Femur (tissue), 1 donor: ENCODE results near the gene ADAMTS15.

ENCODE experiments used
- DNase-seq: peaks from one replicate; pipeline ENCODE4 v3.0.0-alpha.2; 2017

The ADAMTS15 gene, protein sequence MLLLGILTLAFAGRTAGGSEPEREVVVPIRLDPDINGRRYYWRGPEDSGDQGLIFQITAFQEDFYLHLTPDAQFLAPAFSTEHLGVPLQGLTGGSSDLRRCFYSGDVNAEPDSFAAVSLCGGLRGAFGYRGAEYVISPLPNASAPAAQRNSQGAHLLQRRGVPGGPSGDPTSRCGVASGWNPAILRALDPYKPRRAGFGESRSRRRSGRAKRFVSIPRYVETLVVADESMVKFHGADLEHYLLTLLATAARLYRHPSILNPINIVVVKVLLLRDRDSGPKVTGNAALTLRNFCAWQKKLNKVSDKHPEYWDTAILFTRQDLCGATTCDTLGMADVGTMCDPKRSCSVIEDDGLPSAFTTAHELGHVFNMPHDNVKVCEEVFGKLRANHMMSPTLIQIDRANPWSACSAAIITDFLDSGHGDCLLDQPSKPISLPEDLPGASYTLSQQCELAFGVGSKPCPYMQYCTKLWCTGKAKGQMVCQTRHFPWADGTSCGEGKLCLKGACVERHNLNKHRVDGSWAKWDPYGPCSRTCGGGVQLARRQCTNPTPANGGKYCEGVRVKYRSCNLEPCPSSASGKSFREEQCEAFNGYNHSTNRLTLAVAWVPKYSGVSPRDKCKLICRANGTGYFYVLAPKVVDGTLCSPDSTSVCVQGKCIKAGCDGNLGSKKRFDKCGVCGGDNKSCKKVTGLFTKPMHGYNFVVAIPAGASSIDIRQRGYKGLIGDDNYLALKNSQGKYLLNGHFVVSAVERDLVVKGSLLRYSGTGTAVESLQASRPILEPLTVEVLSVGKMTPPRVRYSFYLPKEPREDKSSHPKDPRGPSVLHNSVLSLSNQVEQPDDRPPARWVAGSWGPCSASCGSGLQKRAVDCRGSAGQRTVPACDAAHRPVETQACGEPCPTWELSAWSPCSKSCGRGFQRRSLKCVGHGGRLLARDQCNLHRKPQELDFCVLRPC

DNA sequence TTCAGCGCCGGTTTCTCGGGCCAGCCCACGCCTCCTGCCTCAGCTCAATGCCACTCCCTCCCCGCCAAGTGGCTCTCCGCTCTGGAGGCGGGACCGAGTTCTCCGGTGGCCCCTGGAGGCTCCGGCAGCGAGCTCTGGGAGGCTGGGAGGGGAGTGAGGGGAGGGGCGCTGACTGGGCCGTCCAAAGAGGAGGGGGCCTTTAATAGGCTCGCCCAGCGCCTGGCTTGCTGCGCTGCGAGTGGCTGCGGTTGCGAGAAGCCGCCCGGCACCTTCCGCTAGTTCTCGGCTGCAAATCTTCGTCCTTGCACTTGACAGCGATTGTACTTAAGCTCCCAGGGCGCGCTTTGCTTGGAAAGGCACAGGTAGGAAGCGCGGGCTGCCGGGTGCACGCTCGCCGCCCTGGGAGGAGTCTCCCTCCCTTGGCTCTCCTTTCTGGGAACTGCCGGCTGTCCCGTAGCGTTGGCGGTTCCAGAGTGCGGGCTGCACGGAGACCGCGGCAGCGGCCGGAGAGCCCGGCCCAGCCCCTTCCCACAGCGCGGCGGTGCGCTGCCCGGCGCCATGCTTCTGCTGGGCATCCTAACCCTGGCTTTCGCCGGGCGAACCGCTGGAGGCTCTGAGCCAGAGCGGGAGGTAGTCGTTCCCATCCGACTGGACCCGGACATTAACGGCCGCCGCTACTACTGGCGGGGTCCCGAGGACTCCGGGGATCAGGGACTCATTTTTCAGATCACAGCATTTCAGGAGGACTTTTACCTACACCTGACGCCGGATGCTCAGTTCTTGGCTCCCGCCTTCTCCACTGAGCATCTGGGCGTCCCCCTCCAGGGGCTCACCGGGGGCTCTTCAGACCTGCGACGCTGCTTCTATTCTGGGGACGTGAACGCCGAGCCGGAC is at the start of gene ADAMTS15:
Gene ADAMTS15 (plus strand): TSS at position 230 of the 894 bp plus-strand sequence. CDS start 329 bp downstream, at position 559.
- peak; percentile 94 for DNase-seq

GRCh38 chr11:130399196-130399595 is 49.2 kb upstream of the ADAMTS15 start:
- no peak for DNase-seq

- DNase-seq, result peak; percentile 65
Measured at GRCh38 chr11:130400781-130401483, 47.5 kb upstream of the ADAMTS15 start.

GRCh38 chr11:130402570-130402969 is 45.9 kb upstream of the ADAMTS15 start:
- DNase-seq, result no peak

- peak; percentile 90 for DNase-seq
Measured at GRCh38 chr11:130403271-130403804, 45.1 kb upstream of the ADAMTS15 start.

- DNase-seq, result no peak
Measured at GRCh38 chr11:130403967-130404366, 44.5 kb upstream of the ADAMTS15 start.

DNA sequence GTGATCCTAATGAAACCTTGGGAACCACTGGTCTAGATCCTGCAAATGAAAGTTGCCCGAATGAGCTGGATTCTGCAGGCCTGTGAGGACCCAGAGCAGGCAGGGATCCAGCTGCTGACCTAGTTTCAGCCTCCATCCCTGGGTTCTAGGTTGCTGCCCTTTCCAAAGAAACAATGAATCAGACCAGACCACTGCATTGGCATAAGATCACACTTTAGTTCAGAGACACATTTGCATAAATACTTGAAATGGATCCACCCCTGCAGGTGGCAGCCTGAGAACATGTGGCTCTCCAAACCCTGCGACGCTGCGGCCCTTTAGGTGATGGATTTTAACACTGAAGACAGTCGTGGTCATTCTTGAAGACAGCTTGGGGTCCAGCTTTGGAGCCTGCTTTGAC is 43.7 kb upstream of the ADAMTS15 start:
- no peak for DNase-seq

- no peak for DNase-seq
Measured at GRCh38 chr11:130405428-130405827, 43.0 kb upstream of the ADAMTS15 start.

DNA sequence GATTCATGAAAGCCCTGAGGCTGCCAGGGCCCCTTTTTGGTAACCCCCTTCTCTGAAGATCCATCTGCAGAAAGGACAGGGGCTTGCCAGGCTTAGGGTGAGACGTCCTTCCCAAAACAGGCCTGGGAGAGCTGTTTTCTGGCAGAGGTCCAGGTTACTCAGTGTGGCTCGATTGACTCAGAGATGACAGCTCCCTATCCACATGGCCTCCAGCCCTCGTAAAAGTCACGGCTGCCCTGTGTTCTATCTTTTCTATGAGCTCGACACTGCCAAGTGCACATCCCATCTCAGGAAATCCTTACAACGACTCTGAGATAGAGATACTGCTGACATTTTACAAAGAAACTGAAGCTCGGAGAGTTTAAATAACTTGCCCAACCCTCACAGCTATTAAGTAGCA is 40.5 kb upstream of the ADAMTS15 start:
- DNase-seq, result no peak

GRCh38 chr11:130408401-130408890 is 40.0 kb upstream of the ADAMTS15 start:
- DNase-seq, result no peak

DNA sequence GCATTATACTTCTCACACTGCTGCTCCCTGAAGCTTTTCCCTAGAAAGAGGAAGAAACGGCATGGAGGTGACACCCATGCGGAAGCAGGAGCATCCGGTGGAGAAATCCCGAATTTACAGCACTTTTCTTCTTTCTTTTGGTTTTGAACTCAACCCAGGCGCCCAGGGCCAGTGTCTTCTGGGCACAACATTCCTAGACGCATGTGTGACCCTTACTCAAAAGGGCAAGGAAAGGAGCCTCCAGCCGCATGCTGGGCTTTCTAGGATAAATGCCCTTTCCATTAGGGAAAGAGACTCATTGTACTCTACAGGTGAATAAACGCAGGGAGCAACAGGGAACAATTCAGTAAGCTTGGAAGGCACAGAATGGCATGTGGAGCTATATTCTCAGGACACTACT is 39.5 kb upstream of the ADAMTS15 start:
- no peak for DNase-seq

- DNase-seq, result no peak
Measured at GRCh38 chr11:130409594-130410388, 38.7 kb upstream of the ADAMTS15 start.

- DNase-seq, result no peak
Measured at GRCh38 chr11:130411223-130411622, 37.2 kb upstream of the ADAMTS15 start.

DNA sequence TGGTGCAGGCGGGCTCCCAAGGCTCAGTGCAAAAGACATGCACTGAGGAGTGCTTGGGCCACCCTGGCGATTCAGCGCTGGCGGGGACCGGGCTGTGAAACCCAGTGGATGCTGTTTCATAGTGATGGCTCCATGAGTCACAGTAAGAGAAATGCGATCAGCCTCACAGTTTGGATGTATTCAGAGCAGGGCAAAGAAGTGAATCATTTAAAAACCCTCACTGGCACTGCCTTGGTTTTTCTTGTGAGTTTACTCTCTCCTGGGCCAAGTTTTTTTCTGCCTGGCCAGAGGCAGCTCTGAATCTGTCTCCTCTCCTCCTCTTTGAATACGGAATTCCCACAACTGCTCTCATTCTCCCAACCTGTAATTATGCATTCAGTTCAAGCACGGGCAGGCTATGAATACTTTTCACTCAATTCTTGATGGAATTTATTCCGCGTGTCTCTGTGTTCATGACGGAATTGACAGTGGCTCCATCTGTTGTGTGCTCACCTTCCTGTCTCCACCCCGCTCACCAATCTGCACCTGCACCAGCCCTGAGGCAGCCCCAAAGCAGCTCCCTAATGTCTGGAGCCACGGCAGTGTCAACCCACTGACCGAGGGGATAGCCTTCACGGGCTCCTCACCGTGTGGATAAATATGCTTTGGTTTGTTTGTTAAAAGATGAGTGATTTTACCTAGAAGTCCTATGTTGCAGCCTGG is 34.9 kb upstream of the ADAMTS15 start:
- no peak for DNase-seq

DNA sequence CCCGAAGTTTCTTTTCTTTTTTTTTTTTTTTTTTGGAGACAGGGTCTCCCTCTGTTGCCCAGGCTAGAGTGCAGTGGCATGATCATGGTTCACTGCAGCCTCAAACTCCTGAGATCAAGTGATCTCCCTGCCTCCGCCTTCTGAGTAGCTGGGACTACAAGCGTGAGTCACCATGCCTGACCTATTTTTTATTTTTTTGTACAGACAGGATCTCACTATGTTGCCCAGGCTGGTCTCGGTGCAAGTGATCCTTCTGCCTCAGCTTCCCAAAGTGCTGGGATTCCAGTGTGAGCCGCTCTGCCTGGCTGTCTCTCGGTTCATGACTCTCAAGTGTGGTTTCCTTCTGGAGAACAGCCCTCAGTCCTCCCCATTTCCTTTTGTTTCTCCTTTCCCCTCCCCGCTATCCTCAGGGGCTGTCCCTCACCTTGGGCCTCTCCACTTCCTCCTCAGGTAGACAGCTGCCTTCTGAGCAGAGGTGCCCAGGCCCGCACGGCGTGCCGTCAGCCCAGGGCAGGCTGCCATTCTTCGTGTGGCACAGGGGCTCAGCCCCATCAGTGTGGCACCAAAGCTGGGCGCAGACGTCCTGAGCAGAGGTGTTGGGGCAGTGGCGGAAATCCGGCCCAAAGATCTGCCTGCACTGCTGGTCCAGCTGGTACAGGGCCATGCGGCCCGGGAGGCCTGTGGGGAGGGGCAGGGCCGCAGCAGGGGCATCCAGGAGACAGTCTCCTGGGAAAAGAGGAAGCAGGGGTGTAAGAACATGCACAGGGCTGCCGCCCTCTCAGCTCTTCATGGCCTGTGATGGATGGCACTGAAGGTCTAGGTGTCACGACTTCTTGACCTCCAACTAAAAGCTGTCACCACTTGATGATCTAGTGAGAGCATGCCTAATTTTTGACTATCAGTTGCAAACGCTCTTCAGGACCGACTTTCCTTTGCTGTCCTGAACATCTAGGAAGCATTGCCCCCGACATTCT is 34.1 kb upstream of the ADAMTS15 start:
- no peak for DNase-seq

GRCh38 chr11:130415731-130416529 is 32.5 kb upstream of the ADAMTS15 start:
- no peak for DNase-seq

DNA sequence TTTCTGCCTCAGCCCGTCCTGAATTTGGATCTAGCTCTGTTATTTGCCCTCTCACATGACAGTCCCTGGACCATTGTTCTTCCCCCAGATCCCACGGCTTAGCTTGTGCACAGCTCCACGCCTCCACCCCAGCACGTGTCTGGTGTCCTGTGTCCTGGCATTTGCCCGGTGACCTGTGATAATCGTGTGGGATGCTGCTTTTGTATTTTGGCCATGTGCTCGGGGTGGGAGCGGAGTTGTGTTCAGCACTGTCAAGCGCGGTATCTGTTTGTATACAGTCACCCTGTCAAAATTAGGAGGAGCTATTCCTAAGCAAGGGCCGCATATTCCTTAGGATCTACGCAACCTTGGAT is 31.9 kb upstream of the ADAMTS15 start:
- no peak for DNase-seq

DNA sequence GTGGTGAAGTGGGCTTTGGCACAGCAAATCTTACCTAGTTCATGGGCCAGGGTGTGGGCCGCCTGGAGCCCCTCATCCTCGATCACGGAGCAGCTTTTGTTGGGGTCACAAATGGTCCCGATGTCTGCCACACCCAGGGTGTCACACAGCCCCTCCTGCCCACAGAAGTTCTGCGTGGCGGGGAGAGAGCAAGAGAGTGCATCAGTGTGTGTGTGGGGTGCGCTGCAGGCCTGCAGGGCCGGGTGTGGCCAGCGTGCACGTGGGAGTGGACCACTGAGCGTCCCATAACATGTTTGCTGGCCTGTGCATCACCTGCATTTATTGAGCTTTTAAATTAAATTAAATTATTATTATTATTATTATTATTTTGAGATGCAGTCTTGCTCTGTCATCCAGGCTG is 31.5 kb upstream of the ADAMTS15 start:
- no peak for DNase-seq
